ENCODE data around the gene GDPGP1.

Gene GDPGP1

DNA sequence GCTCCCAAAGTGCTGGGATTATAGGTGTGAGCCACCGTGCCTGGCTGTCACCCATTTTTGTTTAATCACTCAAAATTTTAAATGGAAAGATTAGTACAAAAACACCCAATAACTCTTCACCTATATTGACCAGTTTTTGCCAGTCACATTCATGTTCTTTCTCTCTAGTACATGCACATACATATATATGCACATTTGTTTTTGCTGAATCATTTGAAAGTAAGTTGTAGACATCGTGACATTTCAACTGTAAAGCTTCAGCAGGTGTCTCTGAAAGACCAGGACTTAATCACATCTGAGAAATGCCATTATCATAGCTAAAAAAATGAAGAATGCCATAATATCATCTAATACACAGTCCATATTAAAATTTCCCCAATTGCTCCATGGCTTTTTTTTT is 39.4 kb upstream of the GDPGP1 start:
- TF ChIP-seq, protein P1, sequence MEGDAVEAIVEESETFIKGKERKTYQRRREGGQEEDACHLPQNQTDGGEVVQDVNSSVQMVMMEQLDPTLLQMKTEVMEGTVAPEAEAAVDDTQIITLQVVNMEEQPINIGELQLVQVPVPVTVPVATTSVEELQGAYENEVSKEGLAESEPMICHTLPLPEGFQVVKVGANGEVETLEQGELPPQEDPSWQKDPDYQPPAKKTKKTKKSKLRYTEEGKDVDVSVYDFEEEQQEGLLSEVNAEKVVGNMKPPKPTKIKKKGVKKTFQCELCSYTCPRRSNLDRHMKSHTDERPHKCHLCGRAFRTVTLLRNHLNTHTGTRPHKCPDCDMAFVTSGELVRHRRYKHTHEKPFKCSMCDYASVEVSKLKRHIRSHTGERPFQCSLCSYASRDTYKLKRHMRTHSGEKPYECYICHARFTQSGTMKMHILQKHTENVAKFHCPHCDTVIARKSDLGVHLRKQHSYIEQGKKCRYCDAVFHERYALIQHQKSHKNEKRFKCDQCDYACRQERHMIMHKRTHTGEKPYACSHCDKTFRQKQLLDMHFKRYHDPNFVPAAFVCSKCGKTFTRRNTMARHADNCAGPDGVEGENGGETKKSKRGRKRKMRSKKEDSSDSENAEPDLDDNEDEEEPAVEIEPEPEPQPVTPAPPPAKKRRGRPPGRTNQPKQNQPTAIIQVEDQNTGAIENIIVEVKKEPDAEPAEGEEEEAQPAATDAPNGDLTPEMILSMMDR (IDR thresholded peaks at IDR 0.05; ENCODE audit: low read length) = no peak
- TF ChIP-seq EZH2 (IDR thresholded peaks at IDR 0.05; ENCODE audit: borderline replicate concordance, low read length) = no peak
- no peak overlapping the region for H3K9ac ChIP-seq (ENCODE audit: low read length)
- peaks cover 4% of the 10 kb centered on the region; the same call in 1 of the 2 replicates for H3F3A ChIP-seq (ENCODE audit: insufficient read depth, low read length)
- H3K79me2 ChIP-seq (ENCODE audit: insufficient read depth, low read length) = no peaks in the 10 kb centered on the region
- H3K9me3 ChIP-seq (ENCODE audit: low read length) = no peaks in the 10 kb centered on the region
- H3K4me3 ChIP-seq (ENCODE audit: low read depth, low read length, poor library complexity, severe bottlenecking) = no peak overlapping the region
- H3K27me3 ChIP-seq (ENCODE audit: insufficient read depth, low read length) = no peaks in the 10 kb centered on the region
- peak overlapping the region; percentile 73 for H3K27ac ChIP-seq (ENCODE audit: low read depth, low read length, poor library complexity, severe bottlenecking)
- H3K4me2 ChIP-seq (ENCODE audit: low read length) = no peak overlapping the region
- H4K20me1 ChIP-seq (ENCODE audit: insufficient read depth, low read length) = no peaks in the 10 kb centered on the region
- H2AFZ ChIP-seq (ENCODE audit: low read length) = no peak overlapping the region
- H3K4me1 ChIP-seq (ENCODE audit: insufficient read depth, low read length, severe bottlenecking) = peaks cover 58% of the 10 kb centered on the region
- H3K36me3 ChIP-seq (ENCODE audit: insufficient read depth, low read length) = no peaks in the 10 kb centered on the region
- no peaks in the 10 kb centered on the region for H3K9me2 ChIP-seq (ENCODE audit: low read depth, low read length)

DNA sequence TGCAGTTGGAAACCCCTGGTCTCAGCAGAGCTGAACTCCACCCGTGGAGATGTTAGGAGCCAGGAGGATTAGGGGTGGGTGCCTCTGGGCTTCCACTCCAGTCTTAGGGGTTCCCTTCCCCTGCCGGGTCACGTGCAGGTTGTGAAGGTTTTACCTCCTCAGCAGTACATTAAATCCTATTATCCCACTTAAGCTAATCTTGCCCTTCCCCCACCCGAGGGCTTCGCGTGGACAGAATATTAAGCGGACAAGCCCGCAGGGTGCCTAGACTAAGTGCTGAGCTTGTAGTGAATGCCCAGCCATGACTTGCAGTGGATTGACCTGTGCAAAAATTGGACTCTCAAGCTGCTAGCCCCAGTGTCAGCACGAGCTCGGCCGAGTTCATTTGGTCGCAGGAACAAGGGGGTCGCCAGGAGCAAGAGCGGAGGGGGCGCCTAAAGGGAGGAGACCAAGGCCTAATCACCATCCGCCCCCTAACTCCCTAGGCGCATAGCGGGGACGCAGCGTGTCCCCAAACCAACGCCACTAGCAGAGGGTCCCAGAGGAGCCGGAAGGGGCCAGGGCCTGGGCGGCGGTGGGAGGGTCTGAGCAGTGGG is 33.4 kb upstream of the GDPGP1 start:
- TF ChIP-seq, protein P1 (IDR thresholded peaks at IDR 0.05; ENCODE audit: low read length) = no peak
- no peak for TF ChIP-seq EZH2 (IDR thresholded peaks at IDR 0.05; ENCODE audit: borderline replicate concordance, low read length)
- H4K20me1 ChIP-seq (ENCODE audit: insufficient read depth, low read length) = no peaks in the 10 kb centered on the region
- H3K36me3 ChIP-seq (ENCODE audit: insufficient read depth, low read length) = no peaks in the 10 kb centered on the region
- no peak overlapping the region for H2AFZ ChIP-seq (ENCODE audit: low read length)
- H3K4me1 ChIP-seq (ENCODE audit: insufficient read depth, low read length, severe bottlenecking) = peaks cover 46% of the 10 kb centered on the region
- peak overlapping the region; percentile 90 for H3K4me2 ChIP-seq (ENCODE audit: low read length)
- H3K9ac ChIP-seq (ENCODE audit: low read length) = peak overlapping the region; percentile 72
- H3F3A ChIP-seq (ENCODE audit: insufficient read depth, low read length) = no peaks in the 10 kb centered on the region
- H3K27me3 ChIP-seq (ENCODE audit: insufficient read depth, low read length) = no peaks in the 10 kb centered on the region
- H3K9me3 ChIP-seq (ENCODE audit: low read length) = no peaks in the 10 kb centered on the region
- H3K79me2 ChIP-seq (ENCODE audit: insufficient read depth, low read length) = no peaks in the 10 kb centered on the region
- H3K4me3 ChIP-seq (ENCODE audit: low read depth, low read length, poor library complexity, severe bottlenecking) = peak overlapping the region; percentile 77
- peak overlapping the region; percentile 70 for H3K27ac ChIP-seq (ENCODE audit: low read depth, low read length, poor library complexity, severe bottlenecking)
- H3K9me2 ChIP-seq (ENCODE audit: low read depth, low read length) = no peaks in the 10 kb centered on the region

DNA sequence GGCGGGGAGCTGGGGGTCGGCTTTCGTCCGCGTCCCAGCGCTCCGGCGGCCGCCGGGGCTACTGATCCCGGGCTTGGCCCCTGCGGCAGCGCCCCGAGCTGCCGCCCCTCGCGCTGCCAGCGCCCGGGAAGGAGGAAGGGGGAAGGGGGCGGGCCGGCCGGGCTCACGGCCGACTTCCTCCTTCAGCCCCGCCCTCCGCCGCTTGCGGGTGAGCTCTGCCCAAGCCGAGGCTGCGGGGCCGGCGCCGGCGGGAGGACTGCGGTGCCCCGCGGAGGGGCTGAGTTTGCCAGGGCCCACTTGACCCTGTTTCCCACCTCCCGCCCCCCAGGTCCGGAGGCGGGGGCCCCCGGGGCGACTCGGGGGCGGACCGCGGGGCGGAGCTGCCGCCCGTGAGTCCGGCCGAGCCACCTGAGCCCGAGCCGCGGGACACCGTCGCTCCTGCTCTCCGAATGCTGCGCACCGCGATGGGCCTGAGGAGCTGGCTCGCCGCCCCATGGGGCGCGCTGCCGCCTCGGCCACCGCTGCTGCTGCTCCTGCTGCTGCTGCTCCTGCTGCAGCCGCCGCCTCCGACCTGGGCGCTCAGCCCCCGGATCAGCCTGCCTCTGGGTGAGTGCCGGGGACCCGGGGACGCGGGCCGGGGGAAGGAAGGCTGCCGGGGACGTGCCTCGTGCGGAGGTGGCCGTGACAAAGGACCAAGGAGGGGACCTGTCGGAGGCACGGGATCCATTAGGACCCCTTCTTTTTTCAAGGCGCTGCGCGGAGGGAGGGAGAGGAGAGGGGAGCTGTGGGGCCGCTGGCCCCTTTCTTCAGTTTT is 32.7 kb upstream of the GDPGP1 start, which contains the start of gene SEMA4B:
TSS of gene SEMA4B (plus strand) at position 201 of the 814 bp plus-strand sequence. CDS start at position 450, 249 bp downstream.
- H4K20me1 ChIP-seq (ENCODE audit: insufficient read depth, low read length) = no peaks in the 10 kb centered on the region
- H3F3A ChIP-seq (ENCODE audit: insufficient read depth, low read length) = no peaks in the 10 kb centered on the region
- H3K9ac ChIP-seq (ENCODE audit: low read length) = peak within 1 kb of the TSS; percentile 72
- H3K4me2 ChIP-seq (ENCODE audit: low read length) = peak within 1 kb of the TSS; percentile 90
- H3K27me3 ChIP-seq (ENCODE audit: insufficient read depth, low read length) = no peaks in the 10 kb centered on the region
- H3K27ac ChIP-seq (ENCODE audit: low read depth, low read length, poor library complexity, severe bottlenecking) = peak within 1 kb of the TSS; percentile 70
- H3K9me3 ChIP-seq (ENCODE audit: low read length) = no peaks in the 10 kb centered on the region
- no peaks in the 10 kb centered on the region for H3K9me2 ChIP-seq (ENCODE audit: low read depth, low read length)
- H3K4me1 ChIP-seq (ENCODE audit: insufficient read depth, low read length, severe bottlenecking) = peaks cover 53% of the 10 kb centered on the region
- peak within 1 kb of the TSS; percentile 77 for H3K4me3 ChIP-seq (ENCODE audit: low read depth, low read length, poor library complexity, severe bottlenecking)
- H2AFZ ChIP-seq (ENCODE audit: low read length) = no peak within 1 kb of the TSS
- no peaks in the 10 kb centered on the region for H3K79me2 ChIP-seq (ENCODE audit: insufficient read depth, low read length)
- TF ChIP-seq EZH2 (IDR thresholded peaks at IDR 0.05; ENCODE audit: borderline replicate concordance, low read length) = no peak
- TF ChIP-seq, protein P1 (IDR thresholded peaks at IDR 0.05; ENCODE audit: low read length) = no peak
- peaks cover 1% of the 10 kb centered on the region; the same call in 1 of the 2 replicates for H3K36me3 ChIP-seq (ENCODE audit: insufficient read depth, low read length)

Data from OCI-LY1 (cell line).